NCI-H774 (cell line): ENCODE measurements around the gene ZNF182.
"Not testable (repeated sequence)": the region's sequence is repeated elsewhere in the genome, so short reads cannot be mapped to it uniquely, and the experiment has no call there.

Experiments
- DNase-seq: peaks from one replicate; lab custom pipeline; 2025; lab: John Stamatoyannopoulos, UW

The ZNF182 gene

GRCh38 chrX:48001260-48001659 is 2.5 kb downstream of the ZNF182 start:
- DNase-seq = no peak

GRCh38 chrX:47992669-47993068 is 11.1 kb downstream of the ZNF182 start:
- DNase-seq = no peak

DNA sequence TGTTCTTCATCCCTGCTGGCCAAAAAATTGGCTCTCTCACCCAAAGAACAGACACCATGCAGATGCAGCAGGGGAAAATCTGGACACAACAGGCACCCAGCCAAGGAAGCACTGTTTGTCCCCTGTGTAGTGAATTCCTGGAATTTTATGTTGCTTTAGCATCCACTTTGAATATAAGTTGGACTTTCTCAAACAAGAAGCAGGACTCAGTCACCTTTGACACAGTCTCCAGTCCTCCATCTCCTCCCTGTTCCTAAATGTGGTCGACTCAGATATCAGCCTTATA is 11.8 kb downstream of the ZNF182 start:
- DNase-seq = no peak

- DNase-seq = no peak
Measured at GRCh38 chrX:47991263-47992094, 12.3 kb downstream of the ZNF182 start.

- no peak for DNase-seq
Measured at GRCh38 chrX:47976254-47977151, 27.3 kb downstream of the ZNF182 start.

DNA sequence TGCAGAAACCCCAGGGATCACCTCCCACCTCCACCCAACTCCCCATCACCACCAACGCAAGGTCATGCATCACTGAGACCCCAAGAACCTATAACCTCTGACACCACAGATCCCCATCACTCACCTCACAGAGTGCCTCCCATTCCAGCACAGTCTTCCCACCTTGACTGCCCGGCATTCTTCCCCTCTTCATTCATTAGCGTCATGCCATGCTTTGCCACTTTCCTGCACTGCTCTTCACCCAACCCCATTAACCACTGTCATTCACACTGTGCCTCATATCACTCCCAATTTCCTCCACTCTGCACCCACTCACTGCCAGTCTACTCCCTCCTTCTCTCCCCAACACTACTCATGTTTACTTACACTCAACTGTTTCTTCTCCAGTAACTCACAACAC is 30.6 kb downstream of the ZNF182 start:
- DNase-seq = no peak

- DNase-seq = not testable (repeated sequence)
Measured at GRCh38 chrX:47965526-47965925, 38.3 kb downstream of the ZNF182 start.

DNA sequence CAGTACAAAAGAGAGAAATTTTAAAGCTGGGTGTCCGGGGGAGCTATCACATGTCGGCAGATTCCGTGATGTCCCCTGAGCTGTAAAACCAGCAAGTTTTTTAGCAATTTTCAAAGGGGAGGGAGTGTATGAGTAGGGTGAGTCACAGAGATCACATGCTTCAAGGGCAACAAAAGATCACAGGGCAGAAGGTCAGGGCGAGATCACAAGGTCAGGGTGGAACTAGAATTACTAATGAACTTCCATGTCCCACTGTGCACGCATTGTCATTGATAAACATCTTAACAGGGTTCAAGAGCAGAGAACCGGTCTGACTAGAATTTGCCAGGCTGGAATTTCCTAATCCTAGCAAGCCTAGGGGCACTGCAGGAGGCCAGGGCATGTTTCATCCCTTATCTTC is 42.0 kb downstream of the ZNF182 start:
- not testable (repeated sequence) for DNase-seq

DNA sequence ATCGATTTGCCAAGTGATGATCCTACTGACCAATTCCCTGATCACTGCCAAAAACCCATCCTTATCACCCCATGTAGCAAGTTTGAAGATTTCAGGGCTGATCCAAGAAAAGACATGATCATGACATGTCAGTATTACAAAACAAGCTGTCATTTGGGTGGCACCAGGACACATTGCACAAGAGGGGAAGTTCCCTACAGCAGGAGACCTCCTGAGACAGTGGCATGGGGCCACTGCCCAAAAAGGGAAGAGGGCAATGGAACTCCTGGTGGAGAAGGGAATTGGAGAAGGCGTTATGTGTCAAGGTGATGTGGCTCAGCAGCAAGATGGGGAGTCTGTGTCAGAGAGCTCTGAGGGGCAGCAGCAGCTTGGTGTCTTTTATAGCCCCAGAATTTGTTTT is 43.4 kb downstream of the ZNF182 start:
- no peak for DNase-seq

DNA sequence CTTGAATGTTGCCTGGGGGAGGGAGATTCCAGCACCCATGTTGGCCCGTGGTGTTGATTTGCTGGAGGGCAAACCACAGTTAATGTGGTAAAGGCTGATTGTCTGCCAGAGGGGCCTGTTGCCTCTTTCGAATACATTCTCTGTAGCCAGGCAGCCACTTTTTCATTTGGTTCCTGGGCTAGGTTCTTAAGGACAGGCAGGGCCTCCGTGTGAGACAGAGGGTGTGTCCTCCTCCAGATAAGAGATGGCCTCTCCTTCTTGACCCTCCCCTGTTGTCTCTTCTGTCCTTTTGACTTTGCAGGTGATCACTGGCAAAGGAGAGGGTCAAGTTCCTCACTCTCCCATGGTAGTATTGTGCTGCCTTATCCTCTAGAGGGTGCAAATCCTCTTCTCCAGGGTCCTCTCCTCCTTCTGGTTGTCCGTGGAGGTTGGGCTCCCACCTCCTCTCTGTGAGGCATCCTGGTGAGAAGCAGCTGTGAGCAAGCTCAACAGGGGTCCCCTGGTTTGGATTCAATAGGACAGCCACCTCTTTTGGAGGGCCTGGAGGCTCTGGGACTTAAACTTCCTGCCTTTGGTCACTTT is 44.9 kb downstream of the ZNF182 start:
- DNase-seq = no peak

DNA sequence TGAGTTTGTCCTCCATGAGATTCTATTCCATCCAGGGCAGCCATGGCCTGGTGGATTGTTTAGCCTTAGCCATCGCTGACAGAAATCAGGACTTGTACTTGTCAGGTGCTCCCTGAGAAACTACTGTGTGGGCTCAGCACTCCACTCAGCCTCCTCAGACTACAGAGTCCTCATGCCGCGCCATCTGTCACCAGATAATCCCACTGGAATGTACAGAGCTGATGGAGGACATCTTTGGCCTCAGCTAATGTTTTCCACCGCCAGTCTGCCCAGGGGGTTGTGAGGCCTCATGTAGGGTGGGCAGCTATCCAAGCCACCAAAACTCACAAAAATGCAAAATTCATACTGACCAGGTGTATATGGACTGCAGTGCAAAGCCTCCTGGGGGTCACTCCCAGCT is 45.6 kb downstream of the ZNF182 start:
- DNase-seq = not testable (repeated sequence)

GRCh38 chrX:47956016-47956415 is 47.8 kb downstream of the ZNF182 start:
- no peak for DNase-seq

DNA sequence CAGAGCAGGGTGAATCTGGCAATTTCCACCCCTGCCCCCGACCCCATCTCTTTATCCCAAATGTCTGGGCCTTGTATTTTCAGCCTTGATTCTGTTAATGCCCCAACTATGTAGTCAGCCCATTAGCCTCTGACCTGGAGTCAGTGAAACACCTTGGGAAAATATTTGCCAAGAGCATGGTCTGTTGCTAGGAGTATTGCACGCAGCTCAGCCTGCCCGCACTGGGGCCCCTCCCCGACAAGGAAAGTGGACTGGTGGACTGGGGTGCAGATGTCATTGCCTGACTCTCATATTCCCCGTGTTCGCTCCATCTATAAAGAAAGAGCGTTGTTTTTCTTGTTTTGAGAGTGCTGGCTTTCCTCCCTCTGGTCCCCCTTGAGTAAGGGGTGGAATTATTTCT is 48.5 kb downstream of the ZNF182 start:
- DNase-seq = not testable (repeated sequence)

GRCh38 chrX:47941423-47941822 is 62.4 kb downstream of the ZNF182 start:
- no peak for DNase-seq

DNA sequence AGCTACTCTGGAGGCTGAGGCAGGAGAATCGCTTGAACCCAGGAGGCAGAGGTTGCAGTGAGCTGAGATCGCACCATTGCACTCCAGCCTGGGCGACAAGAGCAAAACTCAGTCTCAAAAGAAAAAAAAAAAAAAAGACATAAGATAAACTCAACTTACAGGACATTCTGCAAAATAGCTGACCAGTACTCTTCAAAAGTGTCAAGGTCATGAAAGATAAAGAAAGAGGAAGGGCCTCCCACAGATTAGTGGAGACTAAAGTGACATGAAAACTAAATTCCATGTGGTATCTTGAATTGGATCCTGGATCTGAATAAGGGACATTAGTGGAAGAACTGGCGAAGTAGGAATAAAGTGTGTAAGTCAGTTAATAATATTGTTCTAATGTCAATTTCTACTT is 63.3 kb downstream of the ZNF182 start:
- no peak for DNase-seq

DNA sequence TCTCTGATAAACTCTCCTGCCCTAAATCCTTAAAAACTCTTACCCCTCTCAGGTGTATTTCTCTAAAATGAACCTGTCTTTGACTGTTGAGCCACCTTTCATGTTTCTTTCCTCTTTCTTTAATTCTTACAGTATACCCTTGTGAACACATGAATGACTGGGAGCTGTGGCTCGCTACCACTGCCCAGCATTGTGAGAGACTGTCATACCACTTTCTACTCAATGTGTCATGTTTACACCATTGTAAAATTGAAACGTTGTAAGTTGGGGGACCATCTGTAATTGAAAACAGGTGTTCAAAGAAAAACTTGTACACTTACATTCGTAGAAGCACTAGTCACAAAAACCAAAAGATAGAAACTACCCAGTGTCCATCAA is 66.9 kb downstream of the ZNF182 start:
- no peak for DNase-seq

DNA sequence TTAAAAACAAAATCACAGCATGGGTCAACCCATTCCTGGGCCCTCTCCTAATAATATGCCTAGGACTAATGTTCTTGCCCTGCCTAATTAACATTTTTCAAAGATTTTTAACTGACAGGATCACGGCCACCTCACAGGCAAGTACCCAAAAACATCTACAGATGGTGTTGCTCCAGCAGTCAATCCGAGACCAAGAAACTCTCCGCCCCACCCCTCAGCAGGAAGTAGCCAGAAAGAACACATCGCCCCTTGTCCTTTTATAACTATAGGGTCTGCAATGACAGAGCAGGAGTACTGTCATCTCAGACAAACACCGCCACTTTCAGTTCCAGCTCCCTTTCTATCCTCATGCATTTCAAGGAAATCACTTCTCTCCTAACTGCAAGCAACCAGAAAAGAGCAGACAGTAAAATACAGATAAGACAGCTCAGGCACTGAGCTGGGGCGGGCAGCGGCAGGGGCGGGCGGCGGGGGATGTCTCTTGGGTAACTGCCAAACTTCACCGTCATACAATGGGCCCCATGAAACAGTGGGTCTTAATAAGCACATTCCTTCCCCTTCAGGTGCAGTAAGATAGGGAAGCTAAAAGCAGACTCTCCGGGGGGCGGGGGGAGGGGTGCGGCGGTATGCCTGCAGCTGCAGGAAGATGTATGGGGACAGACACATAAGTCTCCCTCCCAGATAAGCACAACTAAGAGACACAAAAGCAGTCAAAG is 67.4 kb downstream of the ZNF182 start:
- DNase-seq = no peak

- DNase-seq = no peak
Measured at GRCh38 chrX:47933946-47934345, 69.8 kb downstream of the ZNF182 start.

DNA sequence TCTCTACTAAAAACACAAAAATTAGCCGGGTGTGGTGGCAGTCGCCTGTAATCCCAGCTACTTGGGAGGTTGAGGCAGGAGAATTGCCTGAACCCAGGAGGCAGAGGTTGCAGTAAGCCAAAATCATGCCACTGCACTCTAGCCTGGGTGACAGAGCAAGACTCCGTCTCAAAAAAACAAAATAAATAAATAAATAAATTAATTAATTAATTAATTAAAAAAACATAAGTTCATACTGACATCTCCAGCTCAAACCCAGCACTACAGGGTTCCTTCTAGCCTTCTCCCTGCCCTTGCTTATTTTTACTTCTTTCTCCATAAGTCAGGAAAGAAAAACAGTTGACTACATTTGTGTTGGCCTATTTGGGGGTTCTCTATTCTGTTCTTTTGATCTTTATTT is 71.8 kb downstream of the ZNF182 start:
- not testable (repeated sequence) for DNase-seq

DNA sequence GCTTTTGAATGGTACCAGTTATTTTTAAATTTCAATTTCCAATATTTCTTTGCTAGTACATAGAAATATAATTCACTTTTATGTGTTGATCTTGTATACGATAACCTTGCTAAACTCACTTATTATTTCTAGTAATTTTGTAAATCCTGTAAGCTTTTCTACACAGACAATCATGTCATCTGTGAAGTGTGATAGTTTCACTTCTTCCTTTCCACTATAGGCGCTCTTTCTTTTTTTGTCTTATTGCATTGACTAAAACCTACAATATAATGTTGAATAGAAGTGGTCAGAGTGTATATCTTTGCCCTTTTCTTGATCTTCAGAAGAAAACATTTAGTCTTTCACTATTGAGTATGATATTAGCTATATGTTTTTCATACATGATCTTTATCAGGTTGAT is 76.6 kb downstream of the ZNF182 start:
- DNase-seq = no peak
